Activated T-cell treated with anti-CD3 and anti-CD28 coated beads, Interleukin-2, amount 50 U/mL, for 48 hours (primary cell): ENCODE measurements around the gene PSMD4.

ENCODE experiments used
- DNase-seq, 2 experiments: peaks; one replicate each; pipeline ENCODE4 v3.0.0-alpha.2; 2020

The PSMD4 gene

GRCh38 chr1:151311011-151311410 is 56.5 kb downstream of the PSMD4 start:
- no peak for DNase-seq

DNA sequence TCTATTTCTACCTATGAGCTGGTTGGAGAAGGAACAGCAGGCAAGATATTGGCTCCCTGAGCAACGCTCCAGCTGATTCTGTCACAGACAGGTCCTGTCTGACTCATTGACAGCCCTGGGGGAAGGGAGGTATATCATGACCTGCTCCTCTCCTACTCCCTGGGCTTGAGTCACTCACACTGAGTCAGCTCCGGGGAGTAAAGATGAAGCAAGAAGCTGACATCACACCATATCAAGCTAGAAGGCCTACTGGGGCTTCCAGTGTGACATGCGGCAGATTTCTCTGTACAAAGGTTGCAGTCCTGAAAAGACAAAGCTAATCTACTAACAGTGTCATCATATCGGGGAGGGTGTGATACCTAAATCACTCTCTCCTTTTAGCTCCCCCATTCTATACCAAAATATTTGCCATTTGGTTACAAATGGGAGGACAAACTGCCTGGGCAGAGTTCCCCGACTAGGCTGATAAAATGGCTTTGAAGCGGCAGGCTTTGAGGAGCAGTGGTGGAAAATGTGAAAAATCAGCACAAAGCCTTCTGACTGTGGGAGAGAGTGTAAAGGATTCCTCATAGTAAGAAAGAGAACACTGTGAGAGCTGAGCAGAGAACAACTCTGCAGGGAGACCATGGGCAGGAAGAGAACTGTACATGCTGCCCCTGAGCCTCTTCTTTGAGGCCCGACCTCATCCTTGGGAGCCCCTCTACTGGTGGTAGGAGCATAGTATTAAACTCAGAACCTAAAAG is 57.2 kb downstream of the PSMD4 start:
- DNase-seq, result peak; percentile 84 to 87

- no peak for DNase-seq
These were observed 57.9 kb downstream of the PSMD4 start for GRCh38 chr1:151312411-151312810.

DNA sequence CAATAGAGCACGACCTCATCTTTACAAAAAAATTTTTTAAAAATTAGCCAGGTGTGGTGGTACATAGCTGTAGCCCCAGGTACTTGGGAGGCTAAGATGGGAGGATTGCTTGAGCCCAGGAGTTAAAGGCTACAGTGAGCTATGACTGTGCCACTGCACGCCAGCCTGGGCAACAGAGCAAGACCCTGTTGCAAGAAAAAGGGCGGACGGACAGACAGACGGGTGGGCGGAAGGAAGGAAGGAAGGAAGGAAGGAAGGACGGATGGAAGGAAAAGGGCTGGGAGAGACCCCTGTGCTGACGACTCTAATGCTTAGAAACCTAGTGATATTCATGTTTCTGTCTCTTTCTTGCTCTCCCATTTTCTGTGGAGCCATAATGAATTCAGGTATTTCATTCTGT is 58.3 kb downstream of the PSMD4 start:
- DNase-seq, result no peak

- no peak for DNase-seq
These were observed 59.0 kb downstream of the PSMD4 start for GRCh38 chr1:151313501-151313900.

DNA sequence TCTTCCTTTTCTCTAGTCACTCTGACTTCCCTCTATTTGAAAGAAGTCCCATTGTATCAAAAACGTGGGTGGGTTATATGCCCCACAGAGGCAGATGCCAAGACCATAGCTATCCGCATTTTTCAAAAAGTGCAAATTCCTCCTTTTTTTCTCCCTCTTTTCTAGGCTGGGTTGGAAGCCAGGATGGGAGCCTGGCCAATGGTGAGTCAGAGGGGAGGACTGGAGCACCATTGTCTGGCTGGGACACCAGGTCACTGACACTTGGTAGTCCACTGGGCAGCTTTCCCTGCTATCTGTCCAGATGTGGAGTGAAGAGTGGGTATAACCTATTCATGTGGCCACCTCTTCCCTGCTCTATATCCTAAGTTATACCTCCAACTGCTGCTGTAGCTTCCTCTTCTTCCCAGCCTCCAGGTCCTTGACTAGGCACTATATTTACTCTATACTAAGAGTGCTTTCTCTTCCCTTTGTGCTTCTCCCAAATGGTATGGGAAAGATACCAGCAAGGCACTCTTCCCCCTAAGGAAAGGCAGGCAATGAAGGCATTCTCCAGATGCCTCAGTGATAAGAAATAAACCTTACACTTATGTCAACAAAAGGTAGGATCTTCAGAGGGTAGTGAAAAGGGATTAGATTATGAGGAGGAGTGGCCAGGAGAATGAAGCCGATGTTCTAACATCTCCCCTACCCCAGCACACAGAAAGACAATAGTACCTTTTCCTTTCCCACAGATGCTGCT is 59.8 kb downstream of the PSMD4 start:
- no peak for DNase-seq

DNA sequence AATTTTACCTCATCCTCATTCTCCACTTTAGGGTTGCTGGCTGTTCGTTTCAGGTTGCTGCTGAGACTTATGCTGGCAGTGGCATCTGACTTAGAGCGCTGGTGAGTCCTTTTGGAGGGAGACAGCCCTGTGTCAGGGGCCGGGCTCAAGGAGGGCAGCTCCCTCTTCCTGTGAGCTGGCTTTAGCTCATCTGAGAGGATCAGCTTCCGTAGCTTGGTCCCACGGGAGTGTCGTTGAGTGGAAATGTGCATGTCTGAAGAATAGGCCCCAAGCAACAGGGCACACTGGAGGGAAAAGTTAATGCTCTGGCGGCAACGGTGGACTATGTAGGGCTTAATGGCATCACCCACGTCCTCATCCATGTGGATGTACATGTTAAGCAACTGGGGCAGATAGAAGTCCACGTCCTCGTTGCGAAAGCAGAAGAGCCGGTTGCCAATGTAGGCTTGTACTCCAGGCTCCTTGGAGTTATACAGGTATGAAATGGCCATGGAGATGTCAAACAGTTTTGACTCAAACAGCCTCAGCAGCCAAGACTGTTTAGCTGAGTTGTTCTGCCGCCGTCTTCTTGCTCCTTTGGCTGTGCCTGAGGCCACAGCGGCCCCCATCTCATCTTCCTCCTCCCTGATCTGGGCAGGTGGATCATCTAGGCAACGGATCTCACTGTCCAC is 61.2 kb downstream of the PSMD4 start:
- DNase-seq, result no peak
